ENCODE measurements around the gene CADM2.

Gene CADM2

GRCh38 chr3:84984429-84984828 lies 25.6 kb downstream of the CADM2 start:
- no peak for DNase-seq (ENCODE audit: low read depth)

DNA sequence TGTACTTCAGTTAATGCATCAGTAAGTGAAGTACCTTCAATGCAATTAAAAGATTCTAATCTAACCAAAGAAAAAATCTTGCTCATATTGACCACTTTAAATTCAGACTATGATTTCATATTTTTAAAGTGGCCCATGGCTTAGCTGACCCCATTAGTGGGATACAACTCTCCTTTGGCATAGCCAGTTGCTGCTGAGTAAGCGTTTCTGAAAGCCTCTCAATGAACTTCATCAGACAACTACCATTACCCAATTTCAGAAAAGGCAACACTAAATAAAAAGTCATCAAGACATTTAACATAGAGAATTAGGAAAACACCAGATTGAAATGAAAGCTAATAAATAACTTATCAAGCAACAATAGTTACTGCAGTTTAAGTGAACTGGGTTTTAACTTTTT lies 27.0 kb downstream of the CADM2 start:
- no peak for DNase-seq (ENCODE audit: low read depth)

- no peak for DNase-seq (ENCODE audit: low read depth)
Measured at GRCh38 chr3:84987706-84988504, 29.1 kb downstream of the CADM2 start.

DNA sequence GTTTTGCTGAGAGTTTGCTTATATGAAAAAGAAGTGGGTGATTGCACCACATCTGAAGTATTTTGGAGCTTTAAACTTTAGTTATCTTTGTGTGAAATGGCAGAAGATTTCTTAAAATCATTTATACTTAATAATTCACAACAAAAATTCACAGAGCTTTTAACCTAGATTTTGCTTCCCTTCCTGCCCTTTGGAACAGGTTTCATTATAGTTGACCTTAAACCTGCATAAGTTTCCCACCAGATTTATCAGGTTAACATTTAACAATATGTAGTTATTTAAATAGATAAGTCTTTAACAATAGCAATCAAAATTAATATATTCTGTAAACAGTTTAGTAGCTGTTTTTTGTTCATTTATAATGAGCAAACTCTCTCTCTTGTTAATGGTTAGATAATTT lies 30.3 kb downstream of the CADM2 start:
- DNase-seq (ENCODE audit: low read depth), result no peak

DNA sequence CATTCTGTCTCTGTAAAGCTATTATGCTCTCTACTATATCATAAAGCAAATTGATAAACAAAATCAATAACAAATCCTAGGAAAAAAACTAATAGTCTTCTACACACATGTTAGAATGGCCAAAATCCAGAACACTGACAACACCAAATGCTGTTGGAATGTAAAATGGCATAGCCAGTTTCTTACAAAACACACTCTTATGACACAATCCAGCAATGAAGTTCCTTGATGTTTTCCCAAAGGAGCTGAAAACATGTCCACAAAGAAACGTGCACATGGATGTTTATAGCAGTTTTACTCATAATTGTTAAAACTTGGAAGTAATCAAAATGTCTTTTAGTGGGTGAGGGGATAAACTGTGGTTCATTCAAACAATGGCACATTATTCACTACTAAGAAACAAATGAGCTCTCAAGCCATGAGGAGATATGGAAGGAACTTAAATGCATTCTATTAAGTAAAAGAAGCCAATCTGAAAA lies 32.7 kb downstream of the CADM2 start:
- DNase-seq (ENCODE audit: low read depth), result no peak

GRCh38 chr3:84993956-84994355 lies 35.2 kb downstream of the CADM2 start:
- DNase-seq (ENCODE audit: low read depth), result no peak

GRCh38 chr3:84998545-84998944 lies 39.8 kb downstream of the CADM2 start:
- no peak for DNase-seq (ENCODE audit: low read depth)

DNA sequence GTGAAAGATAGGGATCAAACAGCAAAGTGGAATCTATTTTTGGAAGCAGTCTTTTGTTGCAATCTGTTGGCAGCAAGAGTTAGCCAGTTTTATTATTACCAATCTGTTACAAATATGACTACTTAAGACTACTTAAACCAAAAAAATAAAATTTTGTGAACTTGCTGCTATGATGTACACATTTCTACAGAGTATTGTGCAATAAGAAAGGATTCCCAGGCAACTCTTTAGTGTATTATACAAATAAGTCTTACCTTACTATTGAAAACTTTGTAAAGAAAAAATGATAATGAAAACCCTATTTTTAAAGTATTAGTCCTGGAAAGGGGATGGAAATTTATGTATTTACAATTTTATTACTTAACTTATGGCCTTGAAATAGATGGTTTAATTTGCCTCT lies 44.7 kb downstream of the CADM2 start:
- no peak for DNase-seq (ENCODE audit: low read depth)

DNA sequence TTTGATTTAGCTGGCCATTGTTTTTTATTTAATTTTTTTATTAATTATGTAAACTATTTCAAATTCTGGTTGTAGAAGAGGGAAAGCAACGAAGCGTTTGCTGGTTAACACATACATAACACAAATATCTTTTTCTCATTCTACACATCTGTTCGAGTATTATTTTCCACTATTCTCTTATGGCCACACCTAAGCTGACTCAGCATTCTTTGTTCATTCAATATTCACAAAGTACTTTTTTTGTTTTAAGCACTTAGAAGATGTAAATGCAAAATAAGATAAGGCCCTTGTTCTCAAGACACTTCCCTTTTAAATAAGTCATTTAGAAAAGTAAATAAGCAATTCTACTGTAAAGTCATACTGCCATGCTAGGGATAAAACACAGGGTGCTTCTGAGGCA lies 45.4 kb downstream of the CADM2 start:
- no peak for DNase-seq (ENCODE audit: low read depth)

DNA sequence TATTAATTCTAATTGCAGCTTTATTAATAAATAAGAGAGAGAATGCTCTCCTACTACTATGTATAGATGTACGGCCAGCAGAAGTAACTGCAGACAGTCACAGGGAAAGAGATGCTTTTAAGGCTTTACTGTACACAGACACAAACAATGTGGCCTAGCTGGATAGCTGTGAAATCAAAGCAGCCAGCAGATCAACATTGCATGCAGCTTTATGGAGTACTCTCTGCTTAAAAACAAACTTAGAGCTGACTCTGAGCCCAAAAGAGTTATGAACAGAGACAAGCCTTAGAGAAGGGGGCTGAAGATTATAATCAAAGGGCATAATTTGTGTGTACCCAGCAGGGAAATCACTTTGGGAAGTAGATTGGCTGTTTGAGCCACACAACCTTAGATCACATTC lies 47.2 kb downstream of the CADM2 start:
- no peak for DNase-seq (ENCODE audit: low read depth)

DNA sequence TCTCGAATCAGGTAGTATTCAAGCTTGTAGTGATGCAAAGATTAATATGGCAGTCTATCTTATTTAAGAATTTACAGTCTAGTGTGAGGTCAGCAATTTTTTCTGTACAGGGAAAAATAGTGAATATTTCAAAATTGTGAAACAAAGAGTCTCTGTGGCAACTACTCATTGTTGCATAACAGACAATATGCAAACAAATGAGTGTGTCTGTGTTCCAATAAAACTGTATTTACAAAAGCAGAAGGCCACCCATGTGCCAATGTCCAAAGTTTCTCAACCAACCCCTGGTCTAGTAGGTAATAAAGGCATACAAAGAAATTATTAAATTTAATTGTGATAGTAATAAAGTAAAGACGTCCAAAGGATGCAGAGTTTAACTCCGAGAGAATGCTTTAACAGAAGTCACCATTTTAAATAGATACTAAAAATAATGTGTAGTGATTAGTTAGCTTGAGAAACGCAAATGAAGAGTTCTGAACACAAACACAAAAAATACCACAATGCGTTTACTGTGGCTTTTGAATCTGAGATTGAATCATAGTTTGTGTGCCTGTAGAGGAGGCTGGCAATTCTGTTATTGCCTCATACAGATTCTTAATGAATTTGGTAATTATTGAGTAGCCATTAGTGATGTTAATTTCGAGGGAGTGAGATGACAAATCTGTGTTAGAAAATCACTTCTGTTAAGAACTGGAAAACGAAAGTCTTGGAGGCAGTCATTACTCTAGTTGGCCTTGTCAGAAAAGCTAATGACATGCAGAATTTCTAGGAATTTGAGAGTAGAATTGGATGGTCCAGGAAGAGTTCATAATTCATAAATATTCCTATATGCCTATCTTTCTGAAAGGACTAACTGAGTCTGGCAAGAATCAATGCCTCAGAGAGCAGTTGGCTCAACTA lies 48.7 kb downstream of the CADM2 start:
- no peak for DNase-seq (ENCODE audit: low read depth)

DNA sequence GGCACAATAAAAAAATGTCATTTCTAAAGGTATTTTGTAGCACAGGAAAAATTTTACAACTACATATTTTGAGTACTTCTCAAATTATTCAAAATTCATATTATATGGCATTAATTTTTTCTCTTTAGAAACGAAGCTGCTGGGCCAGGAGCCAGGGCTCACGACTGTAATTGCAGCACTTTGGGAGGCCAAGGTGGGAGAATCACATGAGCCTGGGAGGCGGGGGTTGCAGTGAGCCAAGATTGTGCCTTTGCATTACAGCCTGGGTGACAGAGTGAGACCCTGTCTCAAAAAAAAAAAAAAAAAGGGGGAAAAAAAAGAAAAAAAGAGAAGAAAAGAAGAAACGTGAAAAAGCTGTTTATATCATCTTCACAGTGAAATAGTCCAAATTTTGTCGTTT lies 62.0 kb downstream of the CADM2 start:
- DNase-seq (ENCODE audit: low read depth), result no peak

DNA sequence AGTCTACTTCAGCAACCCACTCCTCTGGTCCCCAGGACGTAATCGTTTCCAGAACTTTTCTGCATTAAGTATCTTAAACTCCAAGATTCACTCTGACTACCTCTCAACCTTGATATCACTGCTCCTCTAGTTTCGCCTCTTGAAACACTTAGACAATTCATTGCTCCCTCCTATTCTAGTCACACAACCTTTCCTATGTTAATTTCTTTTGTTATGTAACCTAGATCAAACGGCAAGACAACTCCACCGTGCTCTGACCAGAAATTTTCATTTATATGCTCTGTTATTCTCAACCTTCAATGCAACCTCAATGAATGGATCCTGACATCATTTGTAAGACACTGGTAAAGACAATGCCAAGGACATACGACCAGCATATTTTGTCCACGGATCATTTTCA lies 71.3 kb downstream of the CADM2 start:
- no peak for DNase-seq (ENCODE audit: low read depth)

- DNase-seq (ENCODE audit: low read depth), result no peak
Measured at GRCh38 chr3:85037203-85037602, 78.4 kb downstream of the CADM2 start.

- DNase-seq (ENCODE audit: low read depth), result no peak
Measured at GRCh38 chr3:85041001-85041400, 82.2 kb downstream of the CADM2 start.

- no peak for DNase-seq (ENCODE audit: low read depth)
Measured at GRCh38 chr3:85041562-85042055, 82.8 kb downstream of the CADM2 start.

GRCh38 chr3:85050821-85051220 lies 92.0 kb downstream of the CADM2 start:
- DNase-seq (ENCODE audit: low read depth), result no peak

DNA sequence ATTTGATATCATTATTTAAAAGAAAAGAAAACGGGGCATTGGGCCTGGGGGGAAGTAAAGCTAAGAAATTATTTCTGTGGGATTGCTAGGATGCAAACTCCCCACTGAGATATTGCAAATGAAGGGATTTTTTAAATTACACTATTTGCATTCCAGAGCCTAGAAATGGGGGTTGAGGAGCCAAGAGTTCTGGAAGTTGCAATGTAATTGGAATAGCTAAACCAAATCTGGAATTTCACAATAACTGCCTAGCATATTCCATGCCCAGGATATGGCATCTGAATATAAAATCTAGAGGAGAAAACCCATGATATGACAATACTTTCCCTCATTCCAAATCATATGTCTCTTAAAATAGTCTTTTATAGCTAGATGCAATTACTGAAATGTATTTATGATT lies 93.0 kb downstream of the CADM2 start:
- no peak for DNase-seq (ENCODE audit: low read depth)

DNA sequence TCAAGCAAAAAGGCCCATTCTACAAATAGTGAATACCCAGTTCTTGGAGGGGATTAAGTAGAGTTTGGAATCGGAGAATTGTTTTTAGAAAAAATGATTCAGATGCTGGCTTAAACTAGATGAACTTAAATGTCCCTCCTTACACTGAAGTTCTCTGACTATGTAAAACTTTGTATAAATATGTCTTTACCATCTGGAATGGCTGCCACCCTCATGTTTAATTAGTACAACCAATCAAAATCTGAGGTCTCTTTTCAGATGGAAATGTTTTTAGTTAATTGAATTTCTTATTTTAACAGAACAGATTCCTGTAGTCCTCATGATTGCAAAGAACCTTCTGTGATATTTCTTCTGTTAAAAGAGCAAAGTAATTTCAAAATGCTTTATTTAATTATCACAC lies 94.8 kb downstream of the CADM2 start:
- DNase-seq (ENCODE audit: low read depth), result no peak

DNA sequence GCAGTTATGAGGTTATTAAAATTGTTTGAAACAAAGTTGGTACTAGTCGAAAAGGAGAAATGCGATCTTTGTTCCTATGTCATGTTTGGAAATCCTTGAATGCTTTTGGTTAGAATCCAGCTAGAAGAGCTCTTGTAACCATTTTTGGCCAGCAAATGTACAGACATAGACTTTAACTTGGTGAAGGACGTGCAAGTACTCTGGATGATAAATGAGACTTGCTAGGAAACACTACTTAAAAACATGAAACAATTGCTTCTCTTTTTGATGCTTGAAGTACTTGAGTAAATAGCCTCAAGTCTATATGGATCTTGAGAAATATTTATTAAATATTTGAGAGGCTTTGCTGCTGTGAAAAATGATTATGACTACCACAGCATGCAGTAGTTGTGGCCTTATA lies 95.8 kb downstream of the CADM2 start:
- no peak for DNase-seq (ENCODE audit: low read depth)

DNA sequence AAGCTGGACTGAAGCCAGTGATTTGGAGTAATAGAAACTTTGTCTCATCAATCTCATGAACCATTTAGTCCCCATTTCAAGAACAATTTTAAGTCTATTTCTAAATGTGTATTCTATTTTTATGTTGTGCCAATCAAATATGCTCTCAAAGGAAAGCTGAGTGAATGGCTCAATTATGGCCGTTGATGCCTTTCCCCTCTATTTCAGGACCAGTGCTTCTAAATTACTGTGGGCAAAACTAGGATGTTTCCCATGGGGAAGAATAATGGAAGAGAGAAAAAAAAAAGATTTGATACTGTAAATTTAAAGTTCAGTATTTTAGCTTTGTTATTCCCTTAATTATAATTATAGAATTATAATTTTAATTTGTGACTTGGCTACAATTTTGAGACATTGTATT lies 110.1 kb downstream of the CADM2 start:
- DNase-seq (ENCODE audit: low read depth), result no peak

DNA sequence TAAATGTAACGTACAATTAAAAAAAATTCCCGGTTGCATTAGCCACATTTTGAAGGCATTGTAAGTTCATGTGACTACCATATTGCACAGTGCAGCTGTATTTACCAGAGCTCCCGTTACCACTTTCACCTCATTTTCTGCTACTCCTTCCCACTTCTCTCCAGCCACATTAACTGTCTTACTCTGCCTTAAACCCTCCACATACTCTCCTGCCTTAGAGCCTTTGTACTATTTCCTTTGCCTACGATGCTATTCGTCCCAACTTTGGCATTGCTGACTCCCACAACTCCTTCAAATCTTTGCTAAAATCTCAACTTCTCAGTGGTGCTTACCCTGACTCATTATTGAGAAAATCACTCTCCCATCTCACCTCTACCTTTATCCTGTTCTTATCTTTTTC lies 115.2 kb downstream of the CADM2 start:
- no peak for DNase-seq (ENCODE audit: low read depth)

GRCh38 chr3:85075663-85076062 lies 116.9 kb downstream of the CADM2 start:
- DNase-seq (ENCODE audit: low read depth), result no peak
